ENCODE measurements around the gene CITED4.

DNA sequence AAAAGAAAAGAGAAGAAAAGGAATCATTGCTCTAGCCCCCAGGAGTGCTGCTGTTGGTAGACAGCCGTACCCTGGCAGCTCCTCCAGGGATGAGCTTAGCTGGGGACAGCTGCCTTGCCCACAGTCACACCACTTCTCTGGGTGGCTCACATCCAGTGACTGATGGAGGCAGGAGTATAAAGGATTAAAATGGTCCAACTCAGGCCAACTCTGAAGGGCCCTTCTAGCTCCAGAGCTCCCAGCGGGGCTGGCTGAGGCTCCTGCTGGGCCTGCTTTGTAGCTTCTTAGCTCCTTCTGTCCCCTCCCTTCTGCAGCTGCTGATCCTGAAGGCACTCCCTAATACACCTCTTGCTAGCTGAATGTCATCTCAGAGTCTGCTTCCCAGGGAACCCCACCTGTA, 4.4 kb downstream of the CITED4 start:
- no peak for TF ChIP-seq CTCF (conservative IDR thresholded peaks at IDR 0.05; ENCODE audit: low read length)
- TF ChIP-seq EZH2phosphoT487 (IDR thresholded peaks at IDR 0.05; ENCODE audit: borderline replicate concordance, low read depth, low read length), result no peak
